Osteoblast (primary cell): ENCODE results near the gene EPB41L5. TPM values are rescaled to one million over a fixed set of nuclear protein-coding genes. Genes with fewer than 3 reads are reported as not detected.

Experiments used
- DNase-seq: peaks from one replicate; pipeline ENCODE4 v3.0.0; 2011; ENCODE audit warnings: low spot score, mixed read lengths; ENCODE audit not compliant: insufficient read length; ENCODE audit errors: missing footprints
- H2AFZ ChIP-seq: 2 replicates; pipeline ENCODE4 v1.6.0; 2011; ENCODE audit warnings: mild to moderate bottlenecking, low read length
- H3K27ac ChIP-seq: 2 replicates; pipeline ENCODE4 v1.5.1; 2011; ENCODE audit warnings: mild to moderate bottlenecking, low read depth, low read length, moderate library complexity
- H3K27me3 ChIP-seq: 2 replicates; pipeline ENCODE4 v1.6.0; 2012; ENCODE audit warnings: mild to moderate bottlenecking, control low read depth, inconsistent platforms, low read length, moderate library complexity; ENCODE audit not compliant: insufficient read depth
- H3K36me3 ChIP-seq: 2 replicates; pipeline ENCODE4 v1.5.1; 2011; ENCODE audit warnings: mild to moderate bottlenecking, low read length, control low read depth, moderate library complexity; ENCODE audit not compliant: insufficient read depth
- H3K4me1 ChIP-seq: 2 replicates; pipeline ENCODE4 v1.5.1; 2011; ENCODE audit warnings: mild to moderate bottlenecking, low read length, control low read depth, moderate library complexity; ENCODE audit not compliant: insufficient read depth
- H3K4me2 ChIP-seq: 2 replicates; pipeline ENCODE4 v1.6.0; 2011; ENCODE audit warnings: mild to moderate bottlenecking, low read length; ENCODE audit not compliant: insufficient read depth
- H3K4me3 ChIP-seq: fragments of 200-600 bp; sonication (generic); 3 replicates; pipeline ENCODE4 v1.5.1; 2012; ENCODE audit warnings: mild to moderate bottlenecking, low read length, inconsistent platforms; ENCODE audit not compliant: insufficient read depth
- H3K79me2 ChIP-seq: 2 replicates; pipeline ENCODE4 v1.6.0; 2012; ENCODE audit warnings: mild to moderate bottlenecking, low read length, control low read depth, inconsistent platforms; ENCODE audit not compliant: insufficient read depth
- H3K9me3 ChIP-seq: 2 replicates; pipeline ENCODE4 v1.5.1; 2011; ENCODE audit warnings: low read depth, low read length, control low read depth
- H4K20me1 ChIP-seq: 2 replicates; pipeline ENCODE4 v1.6.0; 2012; ENCODE audit warnings: mild to moderate bottlenecking, low read length, control low read depth; ENCODE audit not compliant: insufficient read depth
- total RNA-seq: library from RNA; depleted of rRNA; stranded (reverse); fragments of >200 nt; gene quantifications from 2 replicates; pipeline ENCODE4 v1.2.3, GENCODE V29; 2012
- TF ChIP-seq, protein P1 (sequence below): IDR thresholded peaks from 2 replicates; pipeline ENCODE4 v1.5.1; 2011; ENCODE audit warnings: mild to moderate bottlenecking, low read depth, low read length, moderate library complexity; ENCODE audit errors: extremely low read depth

EPB41L5 gene
- total RNA-seq, 1 donor: 9.4 TPM

DNA sequence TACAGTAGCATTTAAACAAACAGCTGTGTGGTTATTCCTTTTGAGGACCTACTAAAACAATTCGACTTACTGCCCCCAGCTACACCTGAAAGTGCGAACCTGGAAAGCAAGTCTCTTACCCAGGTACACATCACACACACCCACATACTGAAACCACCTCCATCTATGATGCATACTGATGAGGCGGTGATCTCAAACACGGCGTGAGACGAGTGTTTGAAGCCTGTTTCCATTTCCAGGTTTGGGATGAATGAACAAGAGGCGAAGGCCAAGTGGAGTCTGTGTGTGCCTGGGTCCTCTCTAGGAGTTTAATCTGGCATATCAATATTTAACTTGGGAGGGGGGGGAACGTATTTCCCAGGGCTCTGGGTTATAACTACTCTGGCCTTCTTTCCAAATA lies 208.7 kb downstream of the EPB41L5 start:
- peak overlapping the region; percentile 20 for H3K4me2 ChIP-seq

DNA sequence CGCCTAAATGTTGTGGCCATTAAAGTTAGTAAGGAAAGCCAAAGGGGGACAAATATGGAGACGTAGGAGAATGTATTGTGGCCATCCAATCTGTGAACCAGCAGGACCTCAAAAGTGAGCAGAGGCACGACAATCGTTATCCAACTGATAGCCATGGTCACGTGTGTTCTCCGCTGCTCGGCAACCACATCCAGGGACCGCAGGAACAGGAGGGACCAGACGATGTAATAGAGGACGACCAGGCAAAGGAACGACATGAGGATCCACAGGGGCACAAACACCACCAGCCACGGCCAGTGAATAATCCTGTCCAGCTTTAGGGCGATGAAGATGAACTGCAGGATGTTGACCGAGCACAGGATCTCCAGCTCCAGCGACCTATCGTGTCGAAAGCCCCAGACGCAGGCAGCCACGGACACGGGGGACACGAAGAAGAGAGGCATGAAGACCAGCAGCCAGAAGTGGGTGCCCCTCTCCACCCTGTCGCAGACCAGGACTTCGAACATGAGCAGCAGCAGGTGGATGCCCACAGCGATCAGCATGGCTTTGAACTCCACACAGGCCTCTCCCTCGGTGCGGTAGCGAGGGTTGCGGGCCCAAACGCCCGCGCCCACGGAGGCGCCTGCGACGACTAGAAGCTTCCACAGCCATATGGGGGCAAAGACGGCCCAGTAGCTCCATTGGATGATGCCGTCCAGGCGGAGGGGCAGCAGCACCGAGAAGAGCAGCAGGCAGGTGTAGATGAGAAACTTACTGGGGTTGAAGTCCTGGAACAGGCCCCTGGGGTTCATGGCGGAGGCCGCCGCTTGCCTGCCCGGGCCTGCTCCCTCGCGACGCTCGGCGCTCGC lies 209.5 kb downstream of the EPB41L5 start:
- Histone ChIP-seq H3K79me2 (peaks cover 19% of the 10 kb centered on the region), H3K4me2 (peak overlapping the region; percentile 87), H3K36me3 (no peaks in the 10 kb centered on the region), H3K4me1 (peaks cover 22% of the 10 kb centered on the region), H4K20me1 (peaks cover 9% of the 10 kb centered on the region), H3K27me3 (no peaks in the 10 kb centered on the region), H3K9me3 (no peaks in the 10 kb centered on the region), H2AFZ (peak overlapping the region; percentile 86), H3K4me3 (peak overlapping the region; percentile 84), H3K27ac (peak overlapping the region; percentile 81)
- peak; percentile 23 for DNase-seq
- TF ChIP-seq, protein P1, sequence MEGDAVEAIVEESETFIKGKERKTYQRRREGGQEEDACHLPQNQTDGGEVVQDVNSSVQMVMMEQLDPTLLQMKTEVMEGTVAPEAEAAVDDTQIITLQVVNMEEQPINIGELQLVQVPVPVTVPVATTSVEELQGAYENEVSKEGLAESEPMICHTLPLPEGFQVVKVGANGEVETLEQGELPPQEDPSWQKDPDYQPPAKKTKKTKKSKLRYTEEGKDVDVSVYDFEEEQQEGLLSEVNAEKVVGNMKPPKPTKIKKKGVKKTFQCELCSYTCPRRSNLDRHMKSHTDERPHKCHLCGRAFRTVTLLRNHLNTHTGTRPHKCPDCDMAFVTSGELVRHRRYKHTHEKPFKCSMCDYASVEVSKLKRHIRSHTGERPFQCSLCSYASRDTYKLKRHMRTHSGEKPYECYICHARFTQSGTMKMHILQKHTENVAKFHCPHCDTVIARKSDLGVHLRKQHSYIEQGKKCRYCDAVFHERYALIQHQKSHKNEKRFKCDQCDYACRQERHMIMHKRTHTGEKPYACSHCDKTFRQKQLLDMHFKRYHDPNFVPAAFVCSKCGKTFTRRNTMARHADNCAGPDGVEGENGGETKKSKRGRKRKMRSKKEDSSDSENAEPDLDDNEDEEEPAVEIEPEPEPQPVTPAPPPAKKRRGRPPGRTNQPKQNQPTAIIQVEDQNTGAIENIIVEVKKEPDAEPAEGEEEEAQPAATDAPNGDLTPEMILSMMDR: no peak

More for the DNA sequence above, 208.7 kb downstream of the EPB41L5 start:
- Histone ChIP-seq H2AFZ (no peak overlapping the region), H3K36me3 (no peaks in the 10 kb centered on the region), H4K20me1 (peaks cover 9% of the 10 kb centered on the region), H3K4me1 (peaks cover 22% of the 10 kb centered on the region), H3K79me2 (peaks cover 19% of the 10 kb centered on the region), H3K27ac (no peak overlapping the region), H3K9me3 (no peaks in the 10 kb centered on the region), H3K4me3 (no peak overlapping the region), H3K27me3 (no peaks in the 10 kb centered on the region)
- DNase-seq: peak; percentile 6
- TF ChIP-seq, protein P1: no peak

DNA sequence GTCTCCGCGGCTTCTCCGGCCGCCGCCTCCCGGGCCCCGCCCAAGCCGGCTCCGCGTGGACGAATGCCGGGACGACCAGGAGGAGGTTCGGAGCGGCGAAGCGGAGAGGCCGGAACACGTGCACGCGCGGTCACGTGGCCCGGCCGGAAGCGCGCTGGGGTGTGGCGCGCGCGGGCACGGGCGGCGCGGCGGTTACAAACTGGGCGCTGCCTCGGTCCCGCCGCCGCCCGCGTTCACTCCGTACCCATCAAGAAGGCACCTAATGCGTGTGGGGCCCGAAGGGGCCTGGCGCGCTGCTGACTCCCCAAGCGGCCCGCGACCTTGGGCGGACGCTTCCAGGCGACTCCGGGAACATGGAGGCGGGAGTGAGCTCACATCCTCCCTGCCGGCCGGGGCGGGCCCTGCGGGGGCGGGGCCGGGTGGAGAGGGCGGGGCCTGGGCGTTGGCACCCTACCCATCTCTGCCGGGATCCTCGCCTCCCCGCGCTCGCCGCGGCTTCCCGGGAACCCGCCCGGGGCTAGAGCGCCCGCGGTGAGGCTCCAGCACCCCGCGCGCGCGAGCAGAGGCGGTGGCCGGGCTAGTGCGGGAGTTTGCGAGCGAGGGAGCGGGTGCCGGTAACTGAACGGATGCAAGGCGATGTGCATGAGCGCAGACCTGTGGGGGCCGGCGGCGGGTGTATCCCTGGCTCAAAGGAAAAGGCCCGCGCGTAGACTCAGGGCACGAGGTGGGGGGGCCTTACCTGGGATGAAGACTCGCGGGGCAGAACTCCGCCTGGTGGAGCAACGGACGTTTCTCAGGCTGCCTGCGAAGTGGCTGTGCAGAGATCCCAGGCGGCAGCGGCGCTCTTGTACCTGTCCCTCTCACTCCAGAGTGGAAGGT lies 210.4 kb downstream of the EPB41L5 start, which contains the start of gene TMEM185B:
TMEM185B (minus strand) TSS at position 367 of the 879 bp plus-strand sequence. CDS start 424 bp downstream, outside the sequence.
- peak; percentile 100 for DNase-seq
- Histone ChIP-seq H3K4me1 (peaks cover 22% of the 10 kb centered on the region), H3K9me3 (no peaks in the 10 kb centered on the region), H3K4me3 (peak within 1 kb of the TSS; percentile 84), H4K20me1 (peaks cover 9% of the 10 kb centered on the region), H3K79me2 (peaks cover 19% of the 10 kb centered on the region), H3K27ac (peak within 1 kb of the TSS; percentile 81), H3K27me3 (no peaks in the 10 kb centered on the region), H2AFZ (peak within 1 kb of the TSS; percentile 95), H3K36me3 (no peaks in the 10 kb centered on the region), H3K4me2 (peak within 1 kb of the TSS; percentile 87)
- TF ChIP-seq, protein P1: peak; percentile 16

DNA sequence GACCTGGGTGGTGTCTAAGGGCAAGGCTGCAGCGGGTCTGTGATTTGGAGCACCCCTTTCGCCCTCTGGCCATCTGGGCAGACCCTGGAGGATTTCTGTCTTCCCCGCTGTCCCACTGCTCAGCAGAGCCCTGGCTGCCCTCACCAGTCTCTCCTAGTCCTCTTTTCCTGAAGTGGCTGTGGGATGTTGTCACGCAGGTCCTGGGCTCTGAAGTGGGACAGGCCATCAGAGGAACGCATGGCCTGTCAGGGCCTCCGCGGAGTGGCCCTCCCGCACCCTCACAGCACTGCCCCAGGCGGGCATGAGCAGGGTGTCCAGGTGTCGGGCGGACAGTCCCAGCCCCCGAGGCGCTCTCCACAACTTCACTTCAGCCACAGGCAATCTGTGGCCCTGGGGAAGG lies 211.4 kb downstream of the EPB41L5 start:
- no peaks in the 10 kb centered on the region for H3K27me3 ChIP-seq
- peaks cover 19% of the 10 kb centered on the region for H3K79me2 ChIP-seq
- peak; percentile 61 for DNase-seq
- TF ChIP-seq, protein P1: no peak
- H3K36me3 ChIP-seq: no peaks in the 10 kb centered on the region
- H4K20me1 ChIP-seq: peaks cover 5% of the 10 kb centered on the region
- H3K4me3 ChIP-seq: no peak overlapping the region
- H3K27ac ChIP-seq: no peak overlapping the region
- H3K9me3 ChIP-seq: no peaks in the 10 kb centered on the region
- peak overlapping the region; percentile 87 for H3K4me2 ChIP-seq
- no peak overlapping the region for H2AFZ ChIP-seq
- H3K4me1 ChIP-seq: peaks cover 22% of the 10 kb centered on the region
